ENCODE measurements around the gene FNIP1.

Gene FNIP1

DNA sequence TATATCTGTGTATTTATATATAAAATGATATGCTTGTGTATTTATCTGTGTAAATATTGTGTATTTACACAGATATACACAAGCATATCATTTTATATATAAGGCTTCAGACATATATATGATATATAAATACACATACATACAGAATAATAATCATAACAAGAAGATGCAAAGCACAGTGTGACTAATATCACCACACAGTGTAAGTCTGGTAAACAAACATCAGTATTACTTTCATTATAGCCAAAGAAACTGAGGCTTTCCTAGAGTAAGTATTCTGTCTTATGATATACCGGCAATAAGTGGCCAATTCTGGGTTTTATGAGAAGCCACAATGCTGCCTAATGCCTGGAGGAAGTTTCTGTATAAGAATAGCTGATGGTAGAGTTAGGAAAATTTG is 131.9 kb downstream of the FNIP1 start:
- Histone ChIP-seq H3K27ac (no peak overlapping the region), H3K27me3 (replicated peaks) (no peaks in the 10 kb centered on the region), H3K36me3 (replicated peaks) (peaks cover 21% of the 10 kb centered on the region), H3K4me3 (ENCODE audit: low read depth, low read length) (no peak overlapping the region)
- TF ChIP-seq CTCF (IDR thresholded peaks at IDR 0.05; ENCODE audit: low read depth, low read length, missing control alignments), result no peak
- no peak for DNase-seq
- in situ Hi-C loops (cut with HindIII; ENCODE audit: low pct_ligation_motif_present, low sequenced_read_pairs), result no loop called here

DNA sequence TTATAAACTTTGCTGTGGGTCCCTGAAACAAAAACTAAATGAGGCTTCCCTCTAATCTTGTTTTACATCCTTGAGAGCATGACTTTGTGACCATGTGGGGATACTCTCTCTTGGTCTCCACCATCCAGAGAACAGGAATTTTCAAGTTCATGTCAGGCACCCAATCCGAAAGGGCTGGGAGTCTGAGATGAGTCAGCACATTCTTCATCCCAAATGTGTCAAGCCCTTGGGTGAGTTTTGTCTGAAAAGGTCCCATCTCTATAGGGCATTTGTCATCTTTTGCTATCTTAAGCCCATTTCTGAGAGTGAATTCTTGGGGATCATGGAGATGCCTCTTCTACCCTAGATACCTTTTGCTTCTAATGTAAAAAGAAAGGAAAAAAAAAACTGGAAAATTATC is 134.9 kb downstream of the FNIP1 start:
- no peaks in the 10 kb centered on the region for H3K27me3 ChIP-seq (replicated peaks)
- in situ Hi-C loops (cut with HindIII; ENCODE audit: low pct_ligation_motif_present, low sequenced_read_pairs), result no loop called here
- H3K27ac ChIP-seq, result no peak overlapping the region
- no peak for TF ChIP-seq CTCF (IDR thresholded peaks at IDR 0.05; ENCODE audit: low read depth, low read length, missing control alignments)
- no peak overlapping the region for H3K4me3 ChIP-seq (ENCODE audit: low read depth, low read length)
- no peak for DNase-seq
- H3K36me3 ChIP-seq (replicated peaks), result peaks cover 28% of the 10 kb centered on the region

GRCh38 chr5:131659841-131660240 is 137.0 kb downstream of the FNIP1 start:
- no peak for TF ChIP-seq CTCF (IDR thresholded peaks at IDR 0.05; ENCODE audit: low read depth, low read length, missing control alignments)
- no peak overlapping the region for H3K4me3 ChIP-seq (ENCODE audit: low read depth, low read length)
- no peaks in the 10 kb centered on the region for H3K27me3 ChIP-seq (replicated peaks)
- in situ Hi-C loops (cut with HindIII; ENCODE audit: low pct_ligation_motif_present, low sequenced_read_pairs), result no loop called here
- H3K27ac ChIP-seq, result no peak overlapping the region
- DNase-seq, result no peak
- H3K36me3 ChIP-seq (replicated peaks), result peaks cover 28% of the 10 kb centered on the region

- no peak overlapping the region for H3K4me3 ChIP-seq (ENCODE audit: low read depth, low read length)
- TF ChIP-seq CTCF (IDR thresholded peaks at IDR 0.05; ENCODE audit: low read depth, low read length, missing control alignments), result no peak
- in situ Hi-C loops (cut with HindIII; ENCODE audit: low pct_ligation_motif_present, low sequenced_read_pairs), result no loop called here
- peaks cover 28% of the 10 kb centered on the region for H3K36me3 ChIP-seq (replicated peaks)
- DNase-seq, result no peak
- H3K27ac ChIP-seq, result no peak overlapping the region
- no peaks in the 10 kb centered on the region for H3K27me3 ChIP-seq (replicated peaks)
Observed at GRCh38 chr5:131659290-131659689, 137.5 kb downstream of the FNIP1 start.

GRCh38 chr5:131654776-131655175 is 142.0 kb downstream of the FNIP1 start:
- H3K36me3 ChIP-seq (replicated peaks), result peaks cover 13% of the 10 kb centered on the region

More at GRCh38 chr5:131654776-131655175, 142.0 kb downstream of the FNIP1 start:
- no peak overlapping the region for H3K4me3 ChIP-seq (ENCODE audit: low read depth, low read length)
- no peak for TF ChIP-seq CTCF (IDR thresholded peaks at IDR 0.05; ENCODE audit: low read depth, low read length, missing control alignments)
- no peaks in the 10 kb centered on the region for H3K27me3 ChIP-seq (replicated peaks)
- H3K27ac ChIP-seq, result no peak overlapping the region
- DNase-seq, result no peak
- in situ Hi-C loops (cut with HindIII; ENCODE audit: low pct_ligation_motif_present, low sequenced_read_pairs), result no loop called here

All from brain microvascular endothelial cell (primary cell).